Measurements from ENCODE around the gene SLC9A3.
A peak's percentile ranks its signal among the peaks of the same experiment; 100 is the strongest.

Gene SLC9A3

DNA sequence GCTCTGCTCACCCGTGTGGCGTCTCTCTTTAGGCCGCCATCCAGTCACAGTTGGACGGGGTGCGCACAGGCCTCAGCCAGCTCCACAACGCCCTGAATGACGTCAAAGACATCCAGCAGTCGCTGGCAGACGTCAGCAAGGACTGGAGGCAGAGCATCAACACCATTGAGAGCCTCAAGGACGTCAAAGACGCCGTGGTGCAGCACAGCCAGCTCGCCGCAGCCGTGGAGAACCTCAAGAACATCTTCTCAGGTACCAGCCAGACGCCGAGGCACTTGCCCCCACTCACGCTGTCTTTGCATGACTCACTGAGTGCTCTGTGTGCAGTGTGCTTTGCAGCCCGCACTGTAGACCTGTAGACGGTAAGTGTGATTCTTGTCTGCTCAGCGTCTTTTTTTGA is 76.7 kb downstream of the SLC9A3 start:
- Histone ChIP-seq H3K27ac (ENCODE audit: low read length) (no peak overlapping the region), H3K4me1 (ENCODE audit: insufficient read depth, low read length) (peaks cover 24% of the 10 kb centered on the region), H3K36me3 (ENCODE audit: insufficient read depth, low read length) (peaks cover 71% of the 10 kb centered on the region), H3K4me2 (ENCODE audit: insufficient read depth, low read length) (no peak overlapping the region), H3K9me3 (ENCODE audit: insufficient read depth, low read length, severe bottlenecking) (peaks cover 11% of the 10 kb centered on the region), H3K79me2 (ENCODE audit: insufficient read depth, low read length) (peaks cover 52% of the 10 kb centered on the region), H2AFZ (ENCODE audit: low read depth, low read length) (no peak overlapping the region), H4K20me1 (ENCODE audit: insufficient read depth, low read length) (peaks cover 20% of the 10 kb centered on the region), H3K27me3 (ENCODE audit: insufficient read depth, low read length, poor library complexity) (no peaks in the 10 kb centered on the region), H3K4me3 (ENCODE audit: low read depth in 1 of 2, low read length in 2 of 2) (no peak overlapping the region), H3K9ac (ENCODE audit: low read depth, low read length) (no peak overlapping the region)
- ATAC-seq (ENCODE audit: insufficient read depth, low read depth) (no peak), DNase-seq (no peak)
- TF ChIP-seq, protein P1, sequence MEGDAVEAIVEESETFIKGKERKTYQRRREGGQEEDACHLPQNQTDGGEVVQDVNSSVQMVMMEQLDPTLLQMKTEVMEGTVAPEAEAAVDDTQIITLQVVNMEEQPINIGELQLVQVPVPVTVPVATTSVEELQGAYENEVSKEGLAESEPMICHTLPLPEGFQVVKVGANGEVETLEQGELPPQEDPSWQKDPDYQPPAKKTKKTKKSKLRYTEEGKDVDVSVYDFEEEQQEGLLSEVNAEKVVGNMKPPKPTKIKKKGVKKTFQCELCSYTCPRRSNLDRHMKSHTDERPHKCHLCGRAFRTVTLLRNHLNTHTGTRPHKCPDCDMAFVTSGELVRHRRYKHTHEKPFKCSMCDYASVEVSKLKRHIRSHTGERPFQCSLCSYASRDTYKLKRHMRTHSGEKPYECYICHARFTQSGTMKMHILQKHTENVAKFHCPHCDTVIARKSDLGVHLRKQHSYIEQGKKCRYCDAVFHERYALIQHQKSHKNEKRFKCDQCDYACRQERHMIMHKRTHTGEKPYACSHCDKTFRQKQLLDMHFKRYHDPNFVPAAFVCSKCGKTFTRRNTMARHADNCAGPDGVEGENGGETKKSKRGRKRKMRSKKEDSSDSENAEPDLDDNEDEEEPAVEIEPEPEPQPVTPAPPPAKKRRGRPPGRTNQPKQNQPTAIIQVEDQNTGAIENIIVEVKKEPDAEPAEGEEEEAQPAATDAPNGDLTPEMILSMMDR (IDR thresholded peaks at IDR 0.05; ENCODE audit: borderline replicate concordance, extremely low read depth, low read length, poor library complexity, severe bottlenecking): no peak
- no peak for TF ChIP-seq EZH2 (IDR thresholded peaks at IDR 0.05; ENCODE audit: borderline replicate concordance, low read depth, low read length, severe bottlenecking)

DNA sequence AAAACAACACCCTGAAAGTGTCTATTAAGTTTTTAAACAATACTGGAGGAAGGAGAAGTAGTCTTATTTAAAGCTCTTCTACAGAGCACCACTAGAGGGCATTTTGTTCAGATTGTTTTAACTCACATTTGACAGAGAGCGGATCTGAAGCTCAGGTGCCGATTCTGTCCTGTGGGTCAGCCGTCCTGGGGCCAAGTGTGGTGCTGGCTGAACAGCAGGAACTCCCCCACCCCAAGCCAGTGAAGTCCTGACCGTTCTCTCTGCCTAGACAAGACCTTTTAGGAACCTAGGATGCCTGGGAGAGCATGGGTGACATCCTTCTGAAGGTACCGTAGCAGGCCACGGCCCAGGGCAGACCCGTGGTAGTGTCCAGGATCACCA is 77.4 kb downstream of the SLC9A3 start:
- Histone ChIP-seq H3K27ac (ENCODE audit: low read length) (no peak overlapping the region), H3K9me3 (ENCODE audit: insufficient read depth, low read length, severe bottlenecking) (peaks cover 8% of the 10 kb centered on the region), H3K36me3 (ENCODE audit: insufficient read depth, low read length) (peaks cover 64% of the 10 kb centered on the region), H3K9ac (ENCODE audit: low read depth, low read length) (no peak overlapping the region), H3K27me3 (ENCODE audit: insufficient read depth, low read length, poor library complexity) (no peaks in the 10 kb centered on the region), H3K79me2 (ENCODE audit: insufficient read depth, low read length) (peaks cover 52% of the 10 kb centered on the region), H3K4me2 (ENCODE audit: insufficient read depth, low read length) (no peak overlapping the region), H3K4me1 (ENCODE audit: insufficient read depth, low read length) (peaks cover 30% of the 10 kb centered on the region), H3K4me3 (ENCODE audit: low read depth in 1 of 2, low read length in 2 of 2) (no peak overlapping the region), H4K20me1 (ENCODE audit: insufficient read depth, low read length) (peaks cover 20% of the 10 kb centered on the region), H2AFZ (ENCODE audit: low read depth, low read length) (no peak overlapping the region)
- ATAC-seq (ENCODE audit: insufficient read depth, low read depth): no peak
- TF ChIP-seq, protein P1 (IDR thresholded peaks at IDR 0.05; ENCODE audit: borderline replicate concordance, extremely low read depth, low read length, poor library complexity, severe bottlenecking): peak; percentile 70
- TF ChIP-seq EZH2 (IDR thresholded peaks at IDR 0.05; ENCODE audit: borderline replicate concordance, low read depth, low read length, severe bottlenecking): no peak
- DNase-seq: no peak

DNA sequence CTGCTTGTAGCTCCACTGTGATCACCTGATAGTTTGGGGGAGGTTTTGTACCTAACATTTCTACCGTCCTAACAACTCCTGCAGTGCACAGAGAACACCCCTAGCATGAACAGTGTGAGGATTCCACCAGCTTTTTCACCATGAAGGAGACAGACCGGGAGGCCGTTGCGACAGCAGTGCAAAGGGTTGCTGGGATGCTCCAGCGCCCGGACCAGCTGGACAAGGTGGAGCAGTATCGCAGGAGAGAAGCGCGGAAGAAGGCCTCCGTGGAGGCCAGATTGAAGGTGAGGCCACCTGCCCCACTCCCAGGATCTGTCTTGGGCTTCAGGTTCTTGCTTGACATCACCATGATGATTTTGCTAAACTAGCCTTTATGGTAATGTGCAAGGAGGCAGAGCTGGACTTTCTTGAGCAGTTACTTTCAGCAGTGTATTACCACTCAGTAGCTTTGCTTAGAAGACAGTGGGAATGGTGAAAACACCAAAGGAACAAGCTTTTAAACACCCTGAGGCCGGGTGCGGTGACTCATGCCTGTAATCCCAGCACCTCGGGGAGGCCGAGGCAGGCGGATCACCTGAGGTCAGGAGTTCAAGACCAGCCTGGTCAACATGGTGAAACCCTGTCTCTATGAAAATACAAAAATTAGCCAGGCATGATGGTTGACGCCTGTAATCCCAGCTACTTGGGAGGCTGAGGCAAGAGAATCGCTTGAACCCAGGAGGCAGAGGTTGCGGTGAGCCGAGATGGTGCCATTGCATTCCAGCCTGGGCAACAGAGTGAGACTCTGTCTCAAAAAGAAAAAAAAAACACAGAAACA is 78.0 kb downstream of the SLC9A3 start:
- Histone ChIP-seq H2AFZ (ENCODE audit: low read depth, low read length) (no peak overlapping the region), H3K79me2 (ENCODE audit: insufficient read depth, low read length) (peaks cover 48% of the 10 kb centered on the region), H3K9me3 (ENCODE audit: insufficient read depth, low read length, severe bottlenecking) (peaks cover 2% of the 10 kb centered on the region), H3K4me1 (ENCODE audit: insufficient read depth, low read length) (peaks cover 34% of the 10 kb centered on the region), H3K4me2 (ENCODE audit: insufficient read depth, low read length) (0 out of 2 replicates have a peak overlapping the region, but pooled peaks have one; percentile 3), H3K36me3 (ENCODE audit: insufficient read depth, low read length) (peaks cover 58% of the 10 kb centered on the region), H3K27ac (ENCODE audit: low read length) (no peak overlapping the region), H3K27me3 (ENCODE audit: insufficient read depth, low read length, poor library complexity) (no peaks in the 10 kb centered on the region), H3K4me3 (ENCODE audit: low read depth in 1 of 2, low read length in 2 of 2) (no peak overlapping the region), H4K20me1 (ENCODE audit: insufficient read depth, low read length) (peaks cover 20% of the 10 kb centered on the region), H3K9ac (ENCODE audit: low read depth, low read length) (no peak overlapping the region)
- DNase-seq (no peak), ATAC-seq (ENCODE audit: insufficient read depth, low read depth) (no peak)
- TF ChIP-seq EZH2 (IDR thresholded peaks at IDR 0.05; ENCODE audit: borderline replicate concordance, low read depth, low read length, severe bottlenecking): no peak
- TF ChIP-seq, protein P1 (IDR thresholded peaks at IDR 0.05; ENCODE audit: borderline replicate concordance, extremely low read depth, low read length, poor library complexity, severe bottlenecking): no peak

All from DND-41 (cell line).